ENCODE data around the gene C1QTNF6.

The C1QTNF6 gene

GRCh38 chr22:37222440-37222971 lies 34.5 kb upstream of the C1QTNF6 start (continued):
- no peak for TF ChIP-seq PATZ1 (CRISPR knock-in tag; IDR thresholded peaks at IDR 0.05; ENCODE audit: borderline replicate concordance)

GRCh38 chr22:37221424-37222333 lies 33.6 kb upstream of the C1QTNF6 start:
- TF ChIP-seq SNAI2 (CRISPR knock-in tag; IDR thresholded peaks at IDR 0.05), result no peak
- TF ChIP-seq RARB (CRISPR knock-in tag; IDR thresholded peaks at IDR 0.05), result no peak
- no peak for ATAC-seq

DNA sequence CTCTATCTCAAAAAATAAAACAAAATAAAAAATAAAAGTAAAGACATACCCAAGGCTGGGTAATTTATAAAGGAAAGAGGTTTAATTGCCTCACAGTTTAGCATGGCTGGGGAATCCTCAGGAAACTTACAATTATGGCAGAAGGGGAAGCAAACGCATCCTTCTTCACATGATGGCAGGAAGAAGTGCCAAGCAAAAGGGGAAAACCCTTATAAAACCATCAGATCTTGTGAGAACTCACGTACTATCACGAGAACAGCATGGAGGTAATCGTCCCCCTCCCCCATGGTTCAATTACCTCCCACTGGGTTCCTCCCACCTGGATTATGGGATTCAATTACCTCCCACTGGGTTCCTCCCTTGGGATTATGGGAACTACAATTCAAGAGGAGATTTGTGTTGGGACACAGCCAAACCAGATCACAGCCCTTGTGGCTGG lies 32.5 kb upstream of the C1QTNF6 start:
- TF ChIP-seq CSDC2 (CRISPR knock-in tag; IDR thresholded peaks at IDR 0.05), result no peak
- TF ChIP-seq CREB5 (CRISPR knock-in tag; IDR thresholded peaks at IDR 0.05; ENCODE audit: low read depth), result no peak
- ATAC-seq, result no peak

- no peak for ATAC-seq
- TF ChIP-seq RARB (CRISPR knock-in tag; IDR thresholded peaks at IDR 0.05) (no peak), TOX (CRISPR knock-in tag; IDR thresholded peaks at IDR 0.05; ENCODE audit: borderline replicate concordance) (no peak), CREB5 (CRISPR knock-in tag; IDR thresholded peaks at IDR 0.05; ENCODE audit: low read depth) (no peak), CSDC2 (CRISPR knock-in tag; IDR thresholded peaks at IDR 0.05) (no peak), CSRNP3 (CRISPR knock-in tag; IDR thresholded peaks at IDR 0.05) (no peak), GLIS3 (CRISPR knock-in tag; IDR thresholded peaks at IDR 0.05) (no peak), ZC3H10 (CRISPR knock-in tag; IDR thresholded peaks at IDR 0.05) (no peak)
Measured at GRCh38 chr22:37219533-37219932, 31.5 kb upstream of the C1QTNF6 start.

- ATAC-seq, result no peak
- TF ChIP-seq SNAI2 (CRISPR knock-in tag; IDR thresholded peaks at IDR 0.05), result no peak
- no peak for TF ChIP-seq ZNF565 (CRISPR knock-in tag; conservative IDR thresholded peaks at IDR 0.05; ENCODE audit: low read depth)
- no peak for TF ChIP-seq CSRNP3 (CRISPR knock-in tag; IDR thresholded peaks at IDR 0.05)
- TF ChIP-seq CREB5 (CRISPR knock-in tag; IDR thresholded peaks at IDR 0.05; ENCODE audit: low read depth), result no peak
- no peak for TF ChIP-seq GLIS3 (CRISPR knock-in tag; IDR thresholded peaks at IDR 0.05)
- no peak for TF ChIP-seq ZC3H10 (CRISPR knock-in tag; IDR thresholded peaks at IDR 0.05)
- no peak for TF ChIP-seq ARNTL (CRISPR knock-in tag; IDR thresholded peaks at IDR 0.05; ENCODE audit: borderline replicate concordance, low read depth)
- no peak for TF ChIP-seq ZFP30 (CRISPR knock-in tag; IDR thresholded peaks at IDR 0.05)
- no peak for TF ChIP-seq ESRRG (CRISPR knock-in tag; IDR thresholded peaks at IDR 0.05)
- TF ChIP-seq ZNF70 (CRISPR knock-in tag; IDR thresholded peaks at IDR 0.05), result no peak
- no peak for TF ChIP-seq TSHZ2 (CRISPR knock-in tag; IDR thresholded peaks at IDR 0.05)
- TF ChIP-seq ZFP3 (CRISPR knock-in tag; IDR thresholded peaks at IDR 0.05), result no peak
- TF ChIP-seq, protein P1, sequence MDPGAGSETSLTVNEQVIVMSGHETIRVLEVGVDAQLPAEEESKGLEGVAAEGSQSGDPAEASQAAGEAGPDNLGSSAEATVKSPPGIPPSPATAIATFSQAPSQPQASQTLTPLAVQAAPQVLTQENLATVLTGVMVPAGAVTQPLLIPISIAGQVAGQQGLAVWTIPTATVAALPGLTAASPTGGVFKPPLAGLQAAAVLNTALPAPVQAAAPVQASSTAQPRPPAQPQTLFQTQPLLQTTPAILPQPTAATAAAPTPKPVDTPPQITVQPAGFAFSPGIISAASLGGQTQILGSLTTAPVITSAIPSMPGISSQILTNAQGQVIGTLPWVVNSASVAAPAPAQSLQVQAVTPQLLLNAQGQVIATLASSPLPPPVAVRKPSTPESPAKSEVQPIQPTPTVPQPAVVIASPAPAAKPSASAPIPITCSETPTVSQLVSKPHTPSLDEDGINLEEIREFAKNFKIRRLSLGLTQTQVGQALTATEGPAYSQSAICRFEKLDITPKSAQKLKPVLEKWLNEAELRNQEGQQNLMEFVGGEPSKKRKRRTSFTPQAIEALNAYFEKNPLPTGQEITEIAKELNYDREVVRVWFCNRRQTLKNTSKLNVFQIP (CRISPR knock-in tag; IDR thresholded peaks at IDR 0.05; ENCODE audit: borderline replicate concordance, low read depth), result no peak
Measured at GRCh38 chr22:37218771-37219411, 30.8 kb upstream of the C1QTNF6 start.
